Subcutaneous adipose tissue (tissue), 4 donors: ENCODE results near the gene AGPAT4. TPM values are rescaled to one million over a fixed set of nuclear protein-coding genes. Genes with fewer than 3 reads are reported as not detected.

ENCODE experiments used
- CTCF ChIP-seq: fragments of 450-650 bp; IDR thresholded peaks from one replicate; pipeline ENCODE4 v1.5.1; 2016; ENCODE audit warnings: low read depth, mild to moderate bottlenecking, control low read depth, antibody characterized with exemption, moderate library complexity
- total RNA-seq, 4 donors: library from RNA; depleted of rRNA; stranded (reverse); fragments of >200 nt; gene quantifications; one replicate each; pipeline ENCODE4 v1.1.0, GENCODE V29; 2016

The AGPAT4 gene
- total RNA-seq, 4 donors from 2014 or later, result 5.1 to 18.5 (median 7.6) TPM

- no peak for TF ChIP-seq CTCF
Observed at GRCh38 chr6:161246725-161247124, 27.1 kb downstream of the AGPAT4 start.

GRCh38 chr6:161245363-161245762 is 28.5 kb downstream of the AGPAT4 start:
- TF ChIP-seq CTCF, result no peak

- no peak for TF ChIP-seq CTCF
Observed at GRCh38 chr6:161244725-161245124, 29.1 kb downstream of the AGPAT4 start.

- no peak for TF ChIP-seq CTCF
Observed at GRCh38 chr6:161242779-161243693, 30.8 kb downstream of the AGPAT4 start.

- TF ChIP-seq CTCF, result no peak
Observed at GRCh38 chr6:161242113-161242512, 31.7 kb downstream of the AGPAT4 start.

- TF ChIP-seq CTCF, result no peak
Observed at GRCh38 chr6:161239001-161239400, 34.9 kb downstream of the AGPAT4 start.

GRCh38 chr6:161238500-161238899 is 35.4 kb downstream of the AGPAT4 start:
- no peak for TF ChIP-seq CTCF
